ENCODE measurements around the gene EMILIN2. TPM values are rescaled to one million over a fixed set of nuclear protein-coding genes. Genes with fewer than 3 reads are reported as not detected.

EMILIN2 gene
- total and polyA plus RNA-seq, 2 donors (not counting 3 experiments of a cell fraction or from before 2014, with no cell fraction given) = 9.4 to 13.4 TPM

GRCh38 chr18:2821695-2822094 is 25.1 kb upstream of the EMILIN2 start:
- no TSS peak for BruUV-seq (replicated peaks)
- POLR2A ChIA-PET = no interaction called here
- H3K27me3 ChIP-seq (ENCODE audit: control insufficient read depth in 2 of 2, insufficient read depth in 2 of 2, low read length in 2 of 2) = peaks cover 0 to 3% of the 10 kb centered on the region in 2 experiments

More at GRCh38 chr18:2821695-2822094, 25.1 kb upstream of the EMILIN2 start:
- TF ChIP-seq EZH2 (IDR thresholded peaks at IDR 0.05; ENCODE audit: borderline replicate concordance, low read depth, low read length, severe bottlenecking) (no peak), JUN (IDR thresholded peaks at IDR 0.05; ENCODE audit: borderline replicate concordance, insufficient read depth, insufficient read length, low read depth) (no peak), GATA2 (IDR thresholded peaks at IDR 0.05; ENCODE audit: insufficient read depth, insufficient read length, low read depth, low read length) (no peak), FOS (IDR thresholded peaks at IDR 0.05; ENCODE audit: borderline replicate concordance, insufficient read depth, low read length) (no peak), POLR2A (IDR thresholded peaks at IDR 0.05; ENCODE audit: low read depth, low read length) (no peak), POLR2AphosphoS5 (IDR thresholded peaks at IDR 0.05; ENCODE audit: insufficient read depth, low read depth, low read length) (no peak), MAX (IDR thresholded peaks at IDR 0.05; ENCODE audit: insufficient read depth, insufficient read length) (no peak), CTCF (IDR thresholded peaks at IDR 0.05; ENCODE audit: extremely low read depth in 1 of 2, insufficient read depth in 1 of 2, low read depth in 1 of 2, low read length in 2 of 2) (no peak), MYC (IDR thresholded peaks at IDR 0.05; ENCODE audit: low read depth, low read length) (no peak)
- FAIRE-seq = no peak
- Histone ChIP-seq H4K20me1 (replicated peaks; ENCODE audit: control insufficient read depth, extremely low read depth, insufficient read depth, low read length) (no peaks in the 10 kb centered on the region), H2AFZ (ENCODE audit: low read depth, low read length) (no peak overlapping the region), H3K79me2 (ENCODE audit: control insufficient read depth, insufficient read depth, low read length) (no peaks in the 10 kb centered on the region), H3K9ac (replicated peaks; ENCODE audit: extremely low read depth, insufficient read depth, low read length) (no peak overlapping the region), H3K9me1 (replicated peaks; ENCODE audit: control insufficient read depth, extremely low read depth, insufficient read depth, low read length) (no peaks in the 10 kb centered on the region), H3K9me3 (replicated peaks; ENCODE audit: control insufficient read depth, insufficient read depth, low read length) (no peaks in the 10 kb centered on the region), H3K4me1 (ENCODE audit: control insufficient read depth, extremely low read depth, insufficient read depth, low read length) (no peaks in the 10 kb centered on the region), H3K4me3 (replicated peaks in 1 of 3; ENCODE audit: insufficient read depth in 1 of 3, low read depth in 1 of 3, low read length in 3 of 3) (no peak overlapping the region), H3K27ac (ENCODE audit: insufficient read depth, low read depth, low read length) (no peak overlapping the region), H3K36me3 (ENCODE audit: control insufficient read depth in 2 of 2, extremely low read depth in 1 of 2, insufficient read depth in 2 of 2, low read length in 2 of 2) (no peaks in the 10 kb centered on the region), H3K4me2 (ENCODE audit: insufficient read depth, low read length) (no peak overlapping the region)
- CTCF ChIA-PET = interaction anchor here (0.7 kb wide), 1 partner anchor 26 kb away, joined by 3 read pairs; no protein-coding TSS in a partner anchor
- dilution Hi-C loops (cut with MboI; ENCODE audit: extremely low pct_ligation_motif_present, low sequenced_read_pairs) = no loop called here
- intact Hi-C loops (cut with micrococcal nuclease) = no loop called here
- no peak for DNase-seq (ENCODE audit: low read depth, low spot score)
